ENCODE results near the gene STARD5.

- TF ChIP-seq, protein P1, sequence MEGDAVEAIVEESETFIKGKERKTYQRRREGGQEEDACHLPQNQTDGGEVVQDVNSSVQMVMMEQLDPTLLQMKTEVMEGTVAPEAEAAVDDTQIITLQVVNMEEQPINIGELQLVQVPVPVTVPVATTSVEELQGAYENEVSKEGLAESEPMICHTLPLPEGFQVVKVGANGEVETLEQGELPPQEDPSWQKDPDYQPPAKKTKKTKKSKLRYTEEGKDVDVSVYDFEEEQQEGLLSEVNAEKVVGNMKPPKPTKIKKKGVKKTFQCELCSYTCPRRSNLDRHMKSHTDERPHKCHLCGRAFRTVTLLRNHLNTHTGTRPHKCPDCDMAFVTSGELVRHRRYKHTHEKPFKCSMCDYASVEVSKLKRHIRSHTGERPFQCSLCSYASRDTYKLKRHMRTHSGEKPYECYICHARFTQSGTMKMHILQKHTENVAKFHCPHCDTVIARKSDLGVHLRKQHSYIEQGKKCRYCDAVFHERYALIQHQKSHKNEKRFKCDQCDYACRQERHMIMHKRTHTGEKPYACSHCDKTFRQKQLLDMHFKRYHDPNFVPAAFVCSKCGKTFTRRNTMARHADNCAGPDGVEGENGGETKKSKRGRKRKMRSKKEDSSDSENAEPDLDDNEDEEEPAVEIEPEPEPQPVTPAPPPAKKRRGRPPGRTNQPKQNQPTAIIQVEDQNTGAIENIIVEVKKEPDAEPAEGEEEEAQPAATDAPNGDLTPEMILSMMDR (IDR thresholded peaks at IDR 0.05; ENCODE audit: control extremely low read depth in 1 of 3, insufficient read depth in 1 of 3, low read depth in 1 of 3, low read length in 3 of 3) = no peak
- TF ChIP-seq, protein P2, sequence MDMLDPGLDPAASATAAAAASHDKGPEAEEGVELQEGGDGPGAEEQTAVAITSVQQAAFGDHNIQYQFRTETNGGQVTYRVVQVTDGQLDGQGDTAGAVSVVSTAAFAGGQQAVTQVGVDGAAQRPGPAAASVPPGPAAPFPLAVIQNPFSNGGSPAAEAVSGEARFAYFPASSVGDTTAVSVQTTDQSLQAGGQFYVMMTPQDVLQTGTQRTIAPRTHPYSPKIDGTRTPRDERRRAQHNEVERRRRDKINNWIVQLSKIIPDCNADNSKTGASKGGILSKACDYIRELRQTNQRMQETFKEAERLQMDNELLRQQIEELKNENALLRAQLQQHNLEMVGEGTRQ (IDR thresholded peaks at IDR 0.05; ENCODE audit: low read length) = no peak
- TF ChIP-seq TAF1 (IDR thresholded peaks at IDR 0.05; ENCODE audit: low read depth, low read length) = no peak
- no peak for TF ChIP-seq KDM1A (IDR thresholded peaks at IDR 0.05; ENCODE audit: borderline replicate concordance, low read length)
- TF ChIP-seq NANOG (IDR thresholded peaks at IDR 0.05; ENCODE audit: insufficient read depth, low read depth, low read length, poor library complexity, severe bottlenecking) = no peak
- no peak for TF ChIP-seq EP300 (IDR thresholded peaks at IDR 0.05; ENCODE audit: borderline replicate concordance in 1 of 2, low read depth in 2 of 2, low read length in 2 of 2)
- TF ChIP-seq SP4 (IDR thresholded peaks at IDR 0.05; ENCODE audit: low read length) = no peak
- TF ChIP-seq EZH2 (IDR thresholded peaks at IDR 0.05; ENCODE audit: low read depth, low read length, severe bottlenecking) = no peak
- no peak for TF ChIP-seq RBBP5 (IDR thresholded peaks at IDR 0.05; ENCODE audit: borderline replicate concordance, low read depth, low read length)
- no peak for TF ChIP-seq SP1 (IDR thresholded peaks at IDR 0.05; ENCODE audit: low read depth, low read length)
- TF ChIP-seq CHD1 (IDR thresholded peaks at IDR 0.05; ENCODE audit: low read depth, low read length) = no peak
- TF ChIP-seq RFX5 (IDR thresholded peaks at IDR 0.05; ENCODE audit: borderline replicate concordance, low read depth, low read length) = no peak
- TF ChIP-seq POLR2A (IDR thresholded peaks at IDR 0.05; ENCODE audit: control extremely low read depth in 1 of 2, low read depth in 2 of 2, low read length in 2 of 2) = no peak
- no peak for TF ChIP-seq POLR2AphosphoS5 (IDR thresholded peaks at IDR 0.05; ENCODE audit: low read depth, low read length)
Observed at GRCh38 chr15:81297147-81297572, 26.8 kb downstream of the STARD5 start.

Measured in H1 (cell line).